ENCODE measurements around the gene STEAP3. TPM values are rescaled to one million over a fixed set of nuclear protein-coding genes. Genes with fewer than 3 reads are reported as not detected.

STEAP3 gene
- total RNA-seq, 1 experiment from 2014 or later, result 32.3 TPM

GRCh38 chr2:119184512-119184911 is 39.1 kb upstream of the STEAP3 start:
- POLR2A ChIA-PET, result no interaction called here
- Histone ChIP-seq H4K20me1 (ENCODE audit: insufficient read depth) (no peaks in the 10 kb centered on the region), H3K9me3 (ENCODE audit: control insufficient read depth in 1 of 2, insufficient read depth in 1 of 2, low read depth in 1 of 2, low read length in 2 of 2) (no peaks in the 10 kb centered on the region), H3K27me3 (ENCODE audit: insufficient read depth, low read length) (no peaks in the 10 kb centered on the region), H3K4me2 (ENCODE audit: low read length) (no peak overlapping the region), H3K4me1 (ENCODE audit: control insufficient read depth in 1 of 2, insufficient read depth in 2 of 2, low read length in 2 of 2) (peaks cover under 1 to 3% of the 10 kb centered on the region in 2 experiments; a peak in 2 of 4 replicates), H3K36me3 (ENCODE audit: control insufficient read depth in 1 of 2, insufficient read depth in 2 of 2, low read length in 2 of 2) (no peaks in the 10 kb centered on the region), H2AFZ (ENCODE audit: low read depth, low read length, poor library complexity, severe bottlenecking) (no peak overlapping the region), H3K79me2 (ENCODE audit: insufficient read depth, low read length) (no peaks in the 10 kb centered on the region), H3K27ac (ENCODE audit: low read depth, low read length) (no peak overlapping the region), H3K9me2 (ENCODE audit: insufficient read depth) (no peaks in the 10 kb centered on the region), H3K9ac (ENCODE audit: low read length) (no peak overlapping the region), H3K4me3 (replicated peaks in 1 of 2; ENCODE audit: low read depth in 1 of 2, low read length in 2 of 2) (no peak overlapping the region)
- CTCF ChIA-PET, result no interaction called here
- intact Hi-C loops (cut with micrococcal nuclease), result no loop called here
- ATAC-seq (no peak), DNase-seq (ENCODE audit: low read depth, low spot score) (no peak)
- BruUV-seq (replicated peaks), result no TSS peak
- RAD21 ChIA-PET (ENCODE audit: low non-redundant PET in 1 of 2, low total read pairs in 2 of 2, uncharacterized antibody in 2 of 2, unreplicated experiment in 2 of 2), result no interaction called here
- TF ChIP-seq YY1 (IDR thresholded peaks at IDR 0.05; ENCODE audit: extremely low read depth, insufficient replicate concordance, low read depth, low read length) (no peak), ZBTB33 (IDR thresholded peaks at IDR 0.05; ENCODE audit: extremely low read depth, insufficient replicate concordance, low read length) (no peak), EZH2 (IDR thresholded peaks at IDR 0.05) (no peak), EGR1 (IDR thresholded peaks at IDR 0.05; ENCODE audit: low read depth) (no peak), SRF (IDR thresholded peaks at IDR 0.05; ENCODE audit: low read depth) (no peak), ZFX (IDR thresholded peaks at IDR 0.05) (no peak), POLR2AphosphoS5 (IDR thresholded peaks at IDR 0.05; ENCODE audit: low read depth, low read length) (no peak), SP1 (IDR thresholded peaks at IDR 0.05; ENCODE audit: low read depth) (no peak)

All from HCT116 (cell line).